Heart right ventricle (tissue), 16 donors: ENCODE results near the gene PKN2. TPM values are rescaled to one million over a fixed set of nuclear protein-coding genes. Genes with fewer than 3 reads are reported as not detected.
"Not testable (repeated sequence)": the region's sequence is repeated elsewhere in the genome, so short reads cannot be mapped to it uniquely, and the experiment has no call there.

Experiments used
- ATAC-seq, 8 donors: fragments of 200-7000 bp; cut with Tn5 transposase; one replicate each; pipeline ENCODE4 v1.9.1; 2020; ENCODE audit warnings: mild to moderate bottlenecking in 8 of 8, moderate library complexity in 8 of 8, moderate number of reproducible peaks in 1 of 8
- DNase-seq, 2 donors: peaks; one replicate each; pipeline ENCODE4 v3.0.0-alpha.2; 2020
- H3K27ac ChIP-seq, 10 donors: fragments of 200-600 bp; sonication (generic) in 2 of 10; one replicate each; pipeline versions ENCODE4 v1.5.0 to v1.8.0; 2020 to 2022; ENCODE audit warnings: mild to moderate bottlenecking in 3 of 10
- H3K27me3 ChIP-seq, 7 donors: fragments of 200-600 bp; one replicate each; pipeline ENCODE4 v1.8.0; 2021 to 2022; ENCODE audit warnings: mild to moderate bottlenecking in 2 of 7
- H3K36me3 ChIP-seq, 9 donors: fragments of 200-600 bp; sonication (generic) in 1 of 9; one replicate each; pipeline versions ENCODE4 v1.5.0 to v1.8.0; 2020 to 2022; ENCODE audit warnings: mild to moderate bottlenecking in 2 of 9
- H3K4me1 ChIP-seq, 9 donors: fragments of 200-600 bp; sonication (generic) in 1 of 9; one replicate each; pipeline versions ENCODE4 v1.5.0 to v1.8.0; 2020 to 2022; ENCODE audit warnings: mild to moderate bottlenecking in 4 of 9
- H3K4me3 ChIP-seq, 10 donors: fragments of 200-600 bp; sonication (generic) in 2 of 10; one replicate each; pipeline versions ENCODE4 v1.5.0 to v1.8.0; 2020 to 2022; ENCODE audit warnings: mild to moderate bottlenecking in 7 of 10, moderate library complexity in 2 of 10
- H3K9me3 ChIP-seq, 11 donors: fragments of 200-600 bp in 10 of 11; sonication (generic) in 2 of 11; one replicate each; pipeline versions ENCODE4 v1.5.0 to v1.8.0; 2013 to 2022; ENCODE audit warnings: mild to moderate bottlenecking in 2 of 11, control low read depth in 1 of 11, moderate library complexity in 1 of 11
- CTCF ChIP-seq, 9 donors: fragments of 200-600 bp; sonication (generic) in 2 of 9; IDR thresholded peaks; one replicate each; pipeline versions ENCODE4 v1.5.0 to v1.8.0; 2021 to 2022; ENCODE audit warnings: antibody characterized with exemption in 9 of 9, mild to moderate bottlenecking in 5 of 9, moderate library complexity in 1 of 9
- WGBS, 2 donors: extraction: QIAGEN DNeasy Blood & Tissue Kit; methylation state at CpG; one replicate each; pipeline ENCODE4 v1.1.7; 2013; ENCODE audit warnings: inconsistent platforms in 1 of 2; 5-methylcytosine and 5-hydroxymethylcytosine counted together
- intact Hi-C, 10 donors: fragments of 100-400 bp; cut with DNase I; formaldehyde crosslinking; loops; one replicate each; pipeline versions ENCODE4 v1.11.1 to v1.14.2; 2022
- polyA plus RNA-seq, 2 donors: library from polyadenylated mRNA; stranded (reverse); fragments of 200-250 nt; gene quantifications; one replicate each; pipeline ENCODE4 v1.2.3, GENCODE V29; 2013
- total RNA-seq, 10 donors: library from RNA; stranded (reverse); fragmentation: NEBNext Ultra II Directional in 3 of 10; extraction: Animal tissue kit (Norgen Biotek cat#: 25700) in 3 of 10; gene quantifications; one replicate each; pipeline versions ENCODE4 v1.2.1 to v1.2.4, GENCODE V29; 2021 to 2023
- donor health status: Arrhythmogenic right ventricular cardiomyopathy.
- donor health status: ischemic (EF 13 %, LVEDD 7.1; RV severe dilation, severe dysfunction).
- donor health status: healthy with polysubstance abuse.
- donor health status: DM: no; HTN: yes; CAD: no.
- donor health status: DM: no; HTN: no; CAD: no.
- donor health status: ischemic (EF 25% LVEDD 6.9; RV normal size, moderate dysfunction).
- donor health status: ischemic (EF 25% LVEDD 5.7; RV mildly dilated, moderate dysfunction).
- donor health status: healthy.
- donor health status: DM: yes; HTN: yes; CAD: no.
- donor health status: Ischemic cardiomyopathy.
- donor health status: ischemic (EF 35%, LVEDD 5.7; RV mildly dilated, moderate dysfunction).
- donor health status: nonischemic (EF 11% LVEDD 7.7; RV severe dilation, severe dysfunction).
- donor health status: DM: yes; HTN: yes; CAD: no.
- donor health status: PGD.
- donor health status: ischemic (EF 29% LVEDD 5.4; RV normal size, mild dysfunction).
- donor health status: nonischemic (EF 23%, LVEDD 6.1; RV moderate dilation, normal function).

PKN2 gene
- total and polyA plus RNA-seq, 12 donors, result 6.2 to 42.8 (median 33.6) TPM

- H3K27me3 ChIP-seq, result no peaks in the 10 kb centered on the region
- no peaks in the 10 kb centered on the region for H3K9me3 ChIP-seq
- intact Hi-C loops, result no loop called here
- TF ChIP-seq CTCF (IDR thresholded peaks at IDR 0.05), result no peak
- H3K4me1 ChIP-seq, result no peaks in the 10 kb centered on the region
- H3K4me3 ChIP-seq, result no peak overlapping the region
- DNase-seq (no peak), ATAC-seq (no peak)
- H3K36me3 ChIP-seq, result peaks cover 0 to 32% (median 12%) of the 10 kb centered on the region in 9 donors
- WGBS, 2 donors, result 15 to 17% methylated on average over 1 of the region's 1 CpG
- no peak overlapping the region for H3K27ac ChIP-seq
These were observed 163.6 kb downstream of the PKN2 start for GRCh38 chr1:88847643-88848042.

GRCh38 chr1:88851303-88852063, 167.4 kb downstream of the PKN2 start:
- intact Hi-C loops, result no loop called here
- DNase-seq (no peak), ATAC-seq (peak in 1 of 8 donors; percentile 17)
- H3K4me1 ChIP-seq, result no peaks in the 10 kb centered on the region
- no peak overlapping the region for H3K4me3 ChIP-seq
- H3K27ac ChIP-seq, result no peak overlapping the region
- no peaks in the 10 kb centered on the region for H3K27me3 ChIP-seq
- 91 to 92% methylated on average over 6 of the region's 6 CpGs for WGBS, 2 donors
- no peaks in the 10 kb centered on the region for H3K9me3 ChIP-seq
- no peak for TF ChIP-seq CTCF (IDR thresholded peaks at IDR 0.05)
- peaks cover 0 to 71% (median 37%) of the 10 kb centered on the region in 9 donors for H3K36me3 ChIP-seq

GRCh38 chr1:88867743-88868521, 183.9 kb downstream of the PKN2 start:
- Histone ChIP-seq H3K9me3 (no peaks in the 10 kb centered on the region), H3K4me1 (peaks cover 0 to 28% (median 16%) of the 10 kb centered on the region in 9 donors), H3K4me3 (no peak overlapping the region), H3K27ac (no peak overlapping the region), H3K27me3 (no peaks in the 10 kb centered on the region), H3K36me3 (peaks cover 0 to 27% (median 0%) of the 10 kb centered on the region in 9 donors)
- no peak for TF ChIP-seq CTCF (IDR thresholded peaks at IDR 0.05)
- intact Hi-C loops, result loop anchor here in 1 of 10 donors (10.0 kb wide), 1 partner anchor 213 kb away; no protein-coding TSS in a partner anchor
- DNase-seq, result no peak
- peak in 1 of 8 donors; percentile 44 for ATAC-seq
- WGBS, 2 donors, result 75 to 78% methylated on average over 6 of the region's 6 CpGs

GRCh38 chr1:88869644-88870043, 185.6 kb downstream of the PKN2 start:
- H3K4me1 ChIP-seq, result peaks cover 0 to 36% (median 19%) of the 10 kb centered on the region in 9 donors
- peaks cover 0 to 11% (median 0%) of the 10 kb centered on the region in 9 donors for H3K36me3 ChIP-seq
- intact Hi-C loops, result loop anchor here in 3 of 10 donors (5.0 to 10.0 kb wide), 2 partner anchors 212 to 215 kb away; no protein-coding TSS in a partner anchor
- not testable (repeated sequence) for H3K27me3 ChIP-seq, DNase-seq, H3K27ac ChIP-seq, H3K4me3 ChIP-seq, ATAC-seq, H3K9me3 ChIP-seq
- 95 to 96% methylated on average over 14 of the region's 14 CpGs for WGBS, 2 donors
